Activated T-cell treated with anti-CD3 and anti-CD28 coated beads, Interleukin-2, amount 50 U/mL, for 1 hour (primary cell): ENCODE measurements around the gene SOX21.
"Not testable (repeated sequence)": the region's sequence is repeated elsewhere in the genome, so short reads cannot be mapped to it uniquely, and the experiment has no call there.

Experiments used
- DNase-seq: peaks from one replicate; pipeline ENCODE4 v3.0.0-alpha.2; 2020

Gene SOX21

GRCh38 chr13:94712287-94712811, at the start of gene SOX21:
TSS of gene SOX21 (minus strand) at chr13:94712545. CDS start at chr13:94712049, 496 bp downstream.
- DNase-seq, result no peak

- no peak for DNase-seq
These were observed 49.1 kb upstream of the SOX21 start for GRCh38 chr13:94761407-94761806.

GRCh38 chr13:94759120-94759728, 46.9 kb upstream of the SOX21 start:
- DNase-seq, result no peak

GRCh38 chr13:94758436-94758960, 46.2 kb upstream of the SOX21 start:
- DNase-seq, result no peak

- DNase-seq, result no peak
These were observed 41.0 kb upstream of the SOX21 start for GRCh38 chr13:94753327-94753726.

GRCh38 chr13:94749162-94749561, 36.8 kb upstream of the SOX21 start:
- DNase-seq, result no peak

- no peak for DNase-seq
These were observed 26.9 kb upstream of the SOX21 start for GRCh38 chr13:94739235-94739634.

- DNase-seq, result no peak
These were observed 18.7 kb upstream of the SOX21 start for GRCh38 chr13:94731028-94731427.

- DNase-seq, result not testable (repeated sequence)
These were observed 17.6 kb upstream of the SOX21 start for GRCh38 chr13:94729941-94730340.

- DNase-seq, result no peak
These were observed 14.1 kb upstream of the SOX21 start for GRCh38 chr13:94726425-94726824.

GRCh38 chr13:94722609-94723345, 10.4 kb upstream of the SOX21 start:
- no peak for DNase-seq

GRCh38 chr13:94718697-94719096, 6.4 kb upstream of the SOX21 start:
- DNase-seq, result not testable (repeated sequence)

- no peak for DNase-seq
These were observed 5.6 kb upstream of the SOX21 start for GRCh38 chr13:94717916-94718315.

- DNase-seq, result no peak
These were observed 3.7 kb upstream of the SOX21 start for GRCh38 chr13:94716016-94716415.

GRCh38 chr13:94713561-94714182, 1.3 kb upstream of the SOX21 start:
- no peak for DNase-seq

GRCh38 chr13:94712812-94713560, 641 bp upstream of the SOX21 start:
- DNase-seq, result no peak

GRCh38 chr13:94711561-94712286, 621 bp downstream of the SOX21 start:
- no peak for DNase-seq

GRCh38 chr13:94710881-94711560, 1.3 kb downstream of the SOX21 start:
- DNase-seq, result no peak

GRCh38 chr13:94710065-94710781, 2.1 kb downstream of the SOX21 start:
- no peak for DNase-seq

GRCh38 chr13:94709001-94709834, 3.1 kb downstream of the SOX21 start:
- no peak for DNase-seq
